22Rv1 (cell line): ENCODE data around the gene COQ9.

Experiments
- H3K27ac ChIP-seq: fragments of 450-650 bp; 2 replicates; pipeline ENCODE4 v1.5.1; 2017
- ZFX ChIP-seq: fragments of 450-650 bp; IDR thresholded peaks from 2 replicates; pipeline ENCODE4 v1.6.1; 2017; ENCODE audit warnings: antibody characterized with exemption, borderline replicate concordance
- TF ChIP-seq, protein P1 (sequence below): fragments of 450-650 bp; IDR thresholded peaks from 2 replicates; pipeline ENCODE4 v1.5.1; 2017; ENCODE audit warnings: mild to moderate bottlenecking

Gene COQ9

DNA sequence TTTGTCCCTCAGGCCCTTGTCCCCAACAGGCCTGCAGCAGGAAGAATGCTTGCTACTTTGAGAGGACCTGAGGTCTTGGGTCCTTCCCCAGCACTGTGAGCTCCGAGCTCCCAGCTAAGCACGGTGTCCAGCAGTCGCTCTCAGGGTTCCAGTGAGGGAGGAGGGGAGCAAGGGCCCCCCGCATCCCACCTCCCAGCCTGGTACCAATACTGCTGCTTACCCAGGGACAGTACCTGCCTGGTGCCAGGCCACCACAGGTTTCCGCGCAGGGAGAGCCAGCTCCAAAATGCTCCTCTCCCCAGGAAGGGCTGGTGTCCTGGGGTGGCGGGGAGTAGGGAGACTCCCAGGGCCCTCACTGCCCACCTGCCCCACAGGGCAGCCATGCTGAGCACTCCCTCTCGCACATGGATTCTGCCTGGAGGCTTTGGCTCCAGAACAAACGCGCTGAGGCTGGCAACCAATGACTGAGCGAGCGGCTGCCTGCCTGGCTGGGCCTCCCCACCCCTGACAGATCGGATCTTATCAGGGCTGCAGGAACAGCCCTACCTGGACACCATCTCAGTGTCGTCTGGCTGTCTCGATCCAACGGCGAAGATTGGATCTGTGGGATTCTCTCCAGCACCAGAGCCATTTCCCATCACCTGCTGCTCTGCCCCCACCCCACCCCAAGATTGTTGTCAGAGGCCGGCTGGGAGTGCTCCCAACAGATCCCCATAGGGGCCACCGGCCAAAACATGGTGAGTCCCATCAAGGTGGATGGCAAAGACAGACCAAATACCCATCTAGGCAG is 36.6 kb downstream of the COQ9 start:
- TF ChIP-seq ZFX: no peak
- TF ChIP-seq, protein P1, sequence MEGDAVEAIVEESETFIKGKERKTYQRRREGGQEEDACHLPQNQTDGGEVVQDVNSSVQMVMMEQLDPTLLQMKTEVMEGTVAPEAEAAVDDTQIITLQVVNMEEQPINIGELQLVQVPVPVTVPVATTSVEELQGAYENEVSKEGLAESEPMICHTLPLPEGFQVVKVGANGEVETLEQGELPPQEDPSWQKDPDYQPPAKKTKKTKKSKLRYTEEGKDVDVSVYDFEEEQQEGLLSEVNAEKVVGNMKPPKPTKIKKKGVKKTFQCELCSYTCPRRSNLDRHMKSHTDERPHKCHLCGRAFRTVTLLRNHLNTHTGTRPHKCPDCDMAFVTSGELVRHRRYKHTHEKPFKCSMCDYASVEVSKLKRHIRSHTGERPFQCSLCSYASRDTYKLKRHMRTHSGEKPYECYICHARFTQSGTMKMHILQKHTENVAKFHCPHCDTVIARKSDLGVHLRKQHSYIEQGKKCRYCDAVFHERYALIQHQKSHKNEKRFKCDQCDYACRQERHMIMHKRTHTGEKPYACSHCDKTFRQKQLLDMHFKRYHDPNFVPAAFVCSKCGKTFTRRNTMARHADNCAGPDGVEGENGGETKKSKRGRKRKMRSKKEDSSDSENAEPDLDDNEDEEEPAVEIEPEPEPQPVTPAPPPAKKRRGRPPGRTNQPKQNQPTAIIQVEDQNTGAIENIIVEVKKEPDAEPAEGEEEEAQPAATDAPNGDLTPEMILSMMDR: no peak

GRCh38 chr16:57484515-57485005 is 37.3 kb downstream of the COQ9 start:
- TF ChIP-seq, protein P1: no peak
- no peak for TF ChIP-seq ZFX

More for the DNA sequence above, 36.6 kb downstream of the COQ9 start:
- peak overlapping the region; percentile 80 for H3K27ac ChIP-seq

GRCh38 chr16:57485091-57485915 is 38.0 kb downstream of the COQ9 start:
- H3K27ac ChIP-seq: peak overlapping the region; percentile 80
- TF ChIP-seq, protein P1: no peak
- TF ChIP-seq ZFX: no peak

More at GRCh38 chr16:57484515-57485005, 37.3 kb downstream of the COQ9 start:
- H3K27ac ChIP-seq: peak overlapping the region; percentile 80

- no peak for TF ChIP-seq ZFX
- TF ChIP-seq, protein P1: no peak
- H3K27ac ChIP-seq: peak within 1 kb of the TSS; percentile 80
Measured at GRCh38 chr16:57485916-57486857, 38.9 kb downstream of the COQ9 start, which contains the start of gene DOK4. Gene DOK4 (minus strand): TSS chr16:57486493. CDS start chr16:57479507, 6,986 bp downstream.

- H3K27ac ChIP-seq: no peak overlapping the region
- no peak for TF ChIP-seq ZFX
- TF ChIP-seq, protein P1: no peak
Measured at GRCh38 chr16:57486858-57487834, 39.9 kb downstream of the COQ9 start.
